Measurements from ENCODE around the gene DZIP1L. TPM values are rescaled to one million over a fixed set of nuclear protein-coding genes. Genes with fewer than 3 reads are reported as not detected.
"Not testable (repeated sequence)": the region's sequence is repeated elsewhere in the genome, so short reads cannot be mapped to it uniquely, and the experiment has no call there.

DZIP1L gene
- 15.9 TPM for total RNA-seq (ENCODE audit: insufficient read depth, low replicate concordance)

DNA sequence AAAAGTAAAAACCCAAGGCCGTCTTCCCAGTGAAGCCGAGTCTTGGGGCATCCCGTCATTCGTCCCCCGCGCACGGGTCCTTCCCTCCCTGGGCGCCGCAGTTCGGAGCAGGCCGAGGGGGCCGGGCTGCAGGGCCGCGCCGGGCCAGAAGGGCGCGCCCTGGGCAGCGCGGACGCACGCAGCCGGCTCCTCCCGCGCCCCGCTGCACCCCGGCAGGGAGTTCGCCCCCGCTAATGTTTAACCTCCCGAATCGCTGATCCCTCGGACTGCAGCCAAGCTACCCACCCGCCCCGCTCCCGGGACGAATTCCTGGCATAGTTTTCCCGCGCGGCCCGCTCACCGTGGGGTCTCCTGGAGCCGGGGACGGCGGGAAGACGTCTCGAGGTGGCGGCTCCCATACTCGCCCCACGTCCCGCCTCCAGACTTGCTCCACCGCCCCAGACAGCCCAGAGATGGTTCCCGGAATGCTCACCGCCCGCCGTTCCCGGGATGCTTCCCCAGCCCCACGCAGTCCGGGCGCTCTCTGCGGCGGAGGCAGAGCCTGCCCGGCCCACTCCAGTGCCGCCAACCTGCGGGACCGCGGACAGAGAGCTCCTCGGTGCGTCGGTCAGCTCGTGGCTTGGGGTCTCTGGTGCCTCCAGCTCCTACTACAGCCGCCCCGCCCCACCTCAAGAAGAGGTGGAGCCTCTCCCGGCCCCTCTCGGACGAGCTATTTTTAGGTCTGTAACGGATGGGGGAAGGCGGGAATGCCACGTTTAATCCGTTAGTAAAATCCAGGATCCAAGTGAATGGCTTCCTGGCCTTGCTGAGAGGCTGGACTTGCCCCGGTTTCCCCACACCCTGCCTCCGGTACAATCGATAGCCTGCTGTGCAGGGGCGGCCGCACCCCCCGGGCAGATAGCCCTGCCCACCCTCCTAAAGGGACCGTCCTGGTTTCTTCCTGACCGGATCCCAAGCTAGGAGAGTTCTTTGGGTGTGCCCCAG lies at the start of gene DZIP1L:
TSS of gene DZIP1L (minus strand) at position 621 of the 984 bp plus-strand sequence. CDS start 11,637 bp downstream, outside the sequence.
- DNase-seq (ENCODE audit: low spot score): peak; percentile 82

DNA sequence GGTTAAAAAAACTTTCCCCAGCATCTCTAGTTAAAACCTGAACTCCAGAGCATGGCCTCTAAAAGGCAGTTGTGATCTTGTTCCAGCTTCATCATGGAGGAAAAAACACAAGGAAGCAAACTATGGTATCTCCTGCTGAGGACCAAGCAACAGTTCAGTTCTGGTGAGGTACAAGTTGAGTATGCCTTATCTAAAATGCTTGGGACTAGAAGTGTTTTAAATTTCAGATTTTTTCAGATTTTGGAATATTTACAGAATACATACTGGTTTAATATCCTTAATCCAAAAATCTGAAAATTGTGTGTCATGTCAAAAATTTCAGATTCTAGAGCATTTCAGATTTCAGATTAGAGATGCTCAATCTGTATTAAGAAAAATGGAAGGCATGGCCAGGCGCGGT lies 49.7 kb upstream of the DZIP1L start:
- DNase-seq (ENCODE audit: low spot score): no peak

DNA sequence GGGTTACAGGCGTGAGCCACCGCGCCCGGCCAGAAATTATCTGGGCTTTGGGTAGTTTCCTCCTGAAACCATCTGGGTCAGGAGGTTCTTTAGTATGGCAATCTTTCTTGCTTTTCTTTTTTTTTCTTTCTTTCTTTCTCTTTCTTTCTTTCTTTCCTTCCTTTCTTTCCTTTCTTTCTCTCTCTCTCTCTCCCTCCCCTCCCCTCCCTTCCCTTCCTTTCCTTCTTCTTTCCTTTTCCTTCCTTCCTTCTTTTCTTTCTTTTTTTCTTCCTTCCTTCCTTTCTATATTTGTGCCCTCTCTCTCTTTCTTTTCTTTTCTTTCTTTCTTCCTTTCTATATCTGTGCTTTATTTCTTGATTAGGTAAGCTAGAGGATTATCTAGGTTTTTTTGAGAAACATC lies 42.3 kb upstream of the DZIP1L start:
- no peak for DNase-seq (ENCODE audit: low spot score)

- DNase-seq (ENCODE audit: low spot score): no peak
These were observed 39.1 kb upstream of the DZIP1L start for GRCh38 chr3:138154534-138154933.

DNA sequence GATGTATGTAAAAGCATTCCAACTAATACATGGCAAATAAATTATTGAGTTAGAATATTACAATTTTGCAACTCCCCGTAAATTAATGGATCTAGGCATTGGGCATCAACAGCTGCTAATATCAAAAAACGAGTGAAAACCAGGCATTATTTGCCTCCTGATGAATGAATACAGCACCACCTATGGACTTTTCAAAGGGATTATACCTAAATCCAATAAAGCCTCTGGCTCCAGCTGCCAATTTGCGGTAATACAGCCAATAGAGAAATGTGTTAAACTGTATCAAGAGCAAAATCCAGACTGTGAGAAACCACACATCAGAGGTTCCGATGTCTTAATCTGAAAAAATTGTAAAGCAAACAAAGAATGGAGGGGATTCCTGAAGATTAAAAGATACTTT lies 33.1 kb upstream of the DZIP1L start:
- no peak for DNase-seq (ENCODE audit: low spot score)

GRCh38 chr3:138142181-138142580 lies 26.8 kb upstream of the DZIP1L start:
- DNase-seq (ENCODE audit: low spot score): not testable (repeated sequence)

DNA sequence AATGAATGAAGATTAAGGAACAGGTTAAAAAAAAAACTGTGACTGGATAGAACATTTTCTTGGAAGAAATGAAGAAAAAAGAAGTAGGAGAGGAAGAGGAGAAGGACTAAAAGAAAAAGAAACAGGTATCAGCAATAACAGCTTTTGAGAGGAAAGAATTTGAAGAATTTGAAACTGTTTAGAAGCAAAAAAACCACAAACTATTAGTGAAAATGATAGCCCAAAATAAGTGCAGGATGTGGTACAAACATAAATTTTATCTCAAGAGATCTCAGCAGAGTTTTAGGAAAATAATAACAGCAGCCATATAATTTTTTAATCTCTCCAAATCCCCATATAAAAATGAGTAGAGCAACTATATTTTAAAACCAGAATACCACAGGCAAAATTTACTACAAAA lies 25.5 kb upstream of the DZIP1L start:
- DNase-seq (ENCODE audit: low spot score): no peak

- DNase-seq (ENCODE audit: low spot score): no peak
These were observed 24.3 kb upstream of the DZIP1L start for GRCh38 chr3:138139691-138140090.

DNA sequence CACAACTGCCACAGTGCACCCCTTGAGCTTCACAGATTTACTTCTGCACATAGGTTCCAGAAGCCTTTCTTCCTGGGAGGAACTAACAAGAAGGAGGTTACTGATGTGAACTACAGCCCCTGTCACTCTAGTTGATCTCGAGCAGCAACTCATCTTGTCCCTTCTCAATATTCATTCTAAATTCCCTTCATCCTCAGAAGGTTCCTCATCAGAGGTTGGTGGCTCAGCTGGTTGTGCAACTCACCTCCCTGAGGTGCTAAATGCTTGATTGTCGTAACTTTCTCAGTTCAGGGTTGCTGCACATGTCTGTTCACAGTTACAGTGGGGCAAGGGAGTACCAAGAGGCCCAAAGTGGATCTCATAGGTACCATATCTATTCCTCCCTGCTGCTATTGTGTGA lies 22.5 kb upstream of the DZIP1L start:
- no peak for DNase-seq (ENCODE audit: low spot score)

DNA sequence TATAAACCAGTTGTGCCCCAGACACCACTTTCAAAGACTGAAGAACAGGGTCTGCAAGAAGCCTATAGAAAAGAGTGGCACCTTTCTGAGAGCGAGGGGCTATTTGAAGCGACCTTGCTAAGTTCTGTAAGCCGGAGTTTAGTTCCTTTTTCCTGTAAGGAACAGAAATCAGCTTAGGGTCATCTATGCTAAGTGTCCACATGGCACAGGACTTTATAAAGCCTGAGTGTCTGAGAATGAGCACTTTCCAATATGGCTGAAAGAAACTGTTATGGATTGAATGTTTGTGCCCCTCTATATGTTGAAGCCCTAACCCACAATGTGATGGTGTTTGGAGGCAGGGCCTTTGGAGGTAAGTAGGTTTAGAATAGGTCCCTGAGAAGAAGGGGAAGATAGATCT lies 20.8 kb upstream of the DZIP1L start:
- DNase-seq (ENCODE audit: low spot score): no peak

GRCh38 chr3:138135833-138136194 lies 20.4 kb upstream of the DZIP1L start:
- no peak for DNase-seq (ENCODE audit: low spot score)

DNA sequence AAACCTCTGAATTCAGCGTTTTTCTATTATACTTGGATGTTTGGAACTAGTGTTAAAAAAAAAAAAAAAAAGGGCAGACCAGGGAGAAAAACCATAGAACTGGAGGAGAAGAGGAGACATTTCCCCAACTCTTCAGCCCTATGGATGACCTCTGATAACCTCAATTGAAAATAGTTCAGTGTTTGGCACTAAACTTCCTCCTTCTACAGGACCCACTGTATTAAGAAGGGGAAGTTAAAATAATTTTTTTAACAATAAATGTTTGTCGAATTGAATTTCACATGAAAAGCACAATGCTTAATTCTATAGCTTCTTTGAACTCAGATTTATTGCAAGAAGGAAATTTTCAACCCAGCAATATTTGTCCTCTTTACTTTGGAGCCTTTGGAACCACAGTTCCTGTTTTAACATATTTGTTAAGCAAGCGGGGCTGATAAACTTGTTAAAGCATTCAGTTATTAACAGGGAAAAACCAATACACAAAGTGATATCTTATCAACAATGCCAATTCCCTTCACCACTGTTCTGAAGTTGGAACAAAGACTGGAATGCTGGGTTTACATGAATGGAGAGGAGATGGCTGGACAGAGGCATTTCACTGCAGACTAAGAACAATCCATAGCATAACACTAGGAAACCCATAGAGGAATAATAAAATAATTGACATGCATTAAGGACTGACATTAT lies 19.9 kb upstream of the DZIP1L start:
- DNase-seq (ENCODE audit: low spot score): no peak

DNA sequence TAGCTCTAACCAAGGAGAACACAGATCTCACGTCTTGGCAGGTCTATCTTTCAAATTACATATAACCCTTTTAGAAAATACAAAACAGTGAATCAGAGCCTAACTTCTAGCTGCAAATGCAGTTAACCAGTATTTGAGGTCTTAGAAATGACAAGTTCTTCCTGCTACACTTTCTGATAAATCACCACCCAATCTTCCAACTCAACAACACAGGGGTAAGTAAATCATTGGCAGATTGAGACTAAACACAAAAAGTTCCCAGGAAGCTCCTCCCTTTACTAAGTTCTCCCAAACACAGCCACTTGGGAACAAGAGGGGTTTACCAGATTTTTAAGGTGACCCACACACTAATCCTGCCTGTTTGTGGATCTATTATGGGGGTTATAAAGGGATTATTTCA lies 16.8 kb upstream of the DZIP1L start, which contains the start of gene A4GNT:
TSS of gene A4GNT (minus strand) at position 152 of the 400 bp plus-strand sequence. CDS start 1,134 bp downstream, outside the sequence.
- no peak for DNase-seq (ENCODE audit: low spot score)

DNA sequence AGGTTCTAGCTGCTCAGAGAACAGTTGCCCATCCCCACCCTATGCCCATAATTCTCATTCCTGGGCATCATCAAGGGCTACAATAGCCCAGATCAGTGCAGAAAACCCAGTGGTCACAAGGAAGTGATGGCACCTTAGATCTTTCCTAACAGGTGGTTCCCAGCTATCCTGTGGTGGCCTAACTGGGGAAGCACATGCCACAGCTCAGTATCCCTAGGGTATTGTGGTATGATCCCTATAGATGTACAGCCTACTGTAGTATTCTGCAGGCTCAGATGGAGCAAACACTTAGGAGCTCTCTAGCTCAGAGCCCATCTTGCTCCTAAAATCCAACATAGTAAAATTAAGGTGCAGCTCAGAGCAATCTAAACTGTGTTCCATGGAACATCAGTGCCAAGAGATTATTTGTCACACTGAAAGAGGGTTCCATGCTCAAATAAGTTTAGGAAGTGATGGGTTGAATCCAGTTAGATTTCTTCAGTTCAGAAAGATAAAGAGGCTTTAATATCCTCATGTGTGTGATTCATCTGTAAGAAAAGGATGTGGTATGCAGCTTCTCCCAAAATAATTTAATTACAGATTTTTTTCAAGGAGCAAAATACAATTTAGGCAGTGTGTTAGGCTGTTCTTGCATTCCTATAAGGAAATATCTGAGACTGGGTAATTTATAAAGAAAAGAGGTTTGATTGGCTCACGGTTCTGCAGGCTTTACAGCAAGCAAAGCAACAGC lies 12.4 kb upstream of the DZIP1L start:
- DNase-seq (ENCODE audit: low spot score): no peak

- peak; percentile 62 for DNase-seq (ENCODE audit: low spot score)
These were observed 10.3 kb upstream of the DZIP1L start for GRCh38 chr3:138125548-138126221.

- peak; percentile 68 for DNase-seq (ENCODE audit: low spot score)
These were observed 9.4 kb upstream of the DZIP1L start for GRCh38 chr3:138124706-138125355.

GRCh38 chr3:138124188-138124587 lies 8.8 kb upstream of the DZIP1L start:
- no peak for DNase-seq (ENCODE audit: low spot score)

DNA sequence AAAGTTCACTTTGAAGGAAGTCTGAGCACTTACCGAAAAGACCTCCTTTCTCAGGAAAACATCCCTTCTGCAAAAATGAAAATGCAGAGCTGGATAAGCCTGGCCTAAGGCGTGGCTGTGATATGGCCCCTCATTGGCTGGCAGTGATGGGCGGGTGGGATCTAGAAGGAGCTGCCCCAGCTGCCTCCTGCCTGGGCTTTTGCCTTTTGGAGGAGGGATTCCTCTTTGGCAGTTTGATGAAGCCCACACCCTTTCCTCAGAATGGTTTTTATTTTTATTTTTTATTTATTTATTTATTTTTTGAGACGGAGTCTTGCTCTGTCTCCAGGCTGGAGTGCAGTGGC lies 4.0 kb upstream of the DZIP1L start:
- DNase-seq (ENCODE audit: low spot score): no peak

GRCh38 chr3:138118612-138119422 lies 3.4 kb upstream of the DZIP1L start:
- DNase-seq (ENCODE audit: low spot score): peak; percentile 76

GRCh38 chr3:138114431-138114918 lies 933 bp downstream of the DZIP1L start:
- peak; percentile 52 for DNase-seq (ENCODE audit: low spot score)

Measured in umbilical cord (tissue), 2 donors.